Motor neuron (in vitro differentiated cells): ENCODE measurements around the gene RFTN1. TPM values are rescaled to one million over a fixed set of nuclear protein-coding genes. Genes with fewer than 3 reads are reported as not detected.
A peak's percentile ranks its signal among the peaks of the same experiment; 100 is the strongest.

Experiments used
- ATAC-seq, 8 experiments: fragments of 200-7000 bp; cut with Tn5 transposase; replicated peaks in 6 of 8; 2 replicates each; pipeline ENCODE4 v1.8.0; 2021; ENCODE audit warnings: mild to moderate bottlenecking in 8 of 8, moderate library complexity in 8 of 8
- H3K27ac ChIP-seq, 2 donors: fragments of 250-450 bp; sonication (Bioruptor Pico); 2 replicates each; pipeline ENCODE4 v1.9.0; 2021; ENCODE audit warnings: antibody characterized with exemption in 2 of 2, mild to moderate bottlenecking in 2 of 2, moderate library complexity in 1 of 2
- H3K4me1 ChIP-seq, 2 donors: fragments of 250-450 bp; sonication (Bioruptor Pico); replicated peaks in 1 of 2; 2 replicates each; pipeline ENCODE4 v1.6.1; 2021; ENCODE audit warnings: antibody characterized with exemption in 2 of 2, mild to moderate bottlenecking in 2 of 2, moderate library complexity in 1 of 2
- H3K4me3 ChIP-seq, 5 donors: fragments of 250-450 bp; sonication (Bioruptor Pico); 2 replicates each; pipeline ENCODE4 v1.9.0; 2021; ENCODE audit warnings: antibody characterized with exemption in 5 of 5, mild to moderate bottlenecking in 5 of 5, moderate library complexity in 4 of 5
- WGBS, 10 experiments: fragments of 450-650 bp; shearing (Covaris generic); methylation state at CpG; one replicate each; pipeline ENCODE4 v1.0.0; 2022; 5-methylcytosine and 5-hydroxymethylcytosine counted together
- in situ Hi-C, 9 experiments: fragments of 400-800 bp; cut with MboI; loops; one replicate each; pipeline ENCODE4 v1.15.0; 2021; ENCODE audit warnings: low sequenced_read_pairs in 9 of 9, low pct_unique_long_range_greater_than_20kb in 2 of 9; ENCODE audit not compliant: unreplicated experiment in 9 of 9
- total RNA-seq, 8 experiments: library from RNA; unstranded; fragments of 300-600 nt; gene quantifications; 2 replicates each; pipeline versions ENCODE4 v1.2.3 to v1.2.4, GENCODE V29; 2022

RFTN1 gene
- total RNA-seq, 8 experiments from 2014 or later = 2.4 to 27.9 (median 6.7) TPM

- no peak overlapping the region for H3K4me3 ChIP-seq
- peaks cover 4 to 7% of the 10 kb centered on the region in 2 donors for H3K4me1 ChIP-seq
- WGBS, 10 experiments = 75 to 100% (median 100%) methylated on average over 1 of the region's 1 CpG; no CpG with 5 or more reads in 5 of the 10 experiments
- ATAC-seq = no peak
- H3K27ac ChIP-seq = no peak overlapping the region
- in situ Hi-C loops = loop anchor here in 1 of 9 experiments (25.0 kb wide), 1 partner anchor 216 kb away; no protein-coding TSS in a partner anchor
Observed at GRCh38 chr3:16503191-16503776, 10.2 kb downstream of the RFTN1 start.

DNA sequence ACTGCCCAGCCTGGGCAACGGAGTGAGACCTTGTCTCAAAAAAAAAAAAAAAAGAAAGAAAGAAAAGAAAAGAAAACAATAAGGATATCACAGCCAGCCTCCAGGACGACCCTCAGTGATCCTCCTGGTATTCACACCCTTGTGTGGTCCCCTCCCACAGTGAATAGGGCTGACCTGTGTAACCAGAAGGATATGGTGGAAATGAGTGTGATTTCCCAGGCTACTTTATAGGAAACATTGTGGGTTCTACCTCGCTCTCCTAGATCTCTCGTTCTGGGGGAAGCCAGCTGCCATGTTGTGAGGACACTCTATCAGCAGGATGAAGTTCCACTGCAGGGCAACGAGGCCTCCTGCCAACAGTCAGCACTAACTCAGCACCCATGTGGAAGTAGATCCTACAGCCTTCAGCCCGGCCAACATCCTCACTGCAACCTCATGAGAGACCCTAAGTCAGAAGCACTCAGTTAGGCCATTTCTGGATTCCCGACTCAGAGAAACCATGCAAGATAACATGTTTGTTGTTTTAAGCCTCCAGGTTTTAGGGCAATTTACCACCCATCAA is 11.1 kb downstream of the RFTN1 start:
- no peaks in the 10 kb centered on the region for H3K4me1 ChIP-seq
- no peak overlapping the region for H3K27ac ChIP-seq
- in situ Hi-C loops = loop anchor here in 1 of 9 experiments (25.0 kb wide), 1 partner anchor 215 kb away; no protein-coding TSS in a partner anchor
- ATAC-seq = no peak
- WGBS, 10 experiments = 67 to 100% (median 83%) methylated on average over 1 to 6 of the region's 7 CpGs
- no peak overlapping the region for H3K4me3 ChIP-seq

- no peak overlapping the region for H3K4me3 ChIP-seq
- in situ Hi-C loops = loop anchor here in 1 of 9 experiments (25.0 kb wide), 1 partner anchor 214 kb away; no protein-coding TSS in a partner anchor
- H3K27ac ChIP-seq = no peak overlapping the region
- no peaks in the 10 kb centered on the region for H3K4me1 ChIP-seq
- 70 to 98% (median 86%) methylated on average over 2 to 4 of the region's 4 CpGs; no CpG with 5 or more reads in 1 of the 10 experiments for WGBS, 10 experiments
- ATAC-seq = no peak
Observed at GRCh38 chr3:16501376-16501775, 12.1 kb downstream of the RFTN1 start.

DNA sequence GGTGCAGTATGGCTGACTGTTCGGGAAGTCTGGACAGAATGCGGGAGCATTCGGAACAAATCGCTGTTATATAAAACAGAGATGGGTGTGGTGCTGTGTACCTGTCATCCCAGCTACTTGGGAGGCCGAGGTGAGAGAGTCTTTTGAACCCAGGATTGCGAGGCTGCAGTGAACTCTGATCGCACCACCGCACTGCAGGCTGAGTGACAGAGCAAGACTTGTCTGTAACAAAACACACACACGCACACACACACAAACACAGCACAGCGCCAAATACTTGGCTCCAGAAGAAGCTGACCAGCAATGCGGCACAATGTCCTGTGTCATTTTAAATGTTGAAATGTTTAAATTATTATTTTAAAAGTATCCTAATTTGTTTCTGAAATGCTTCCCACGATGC is 12.6 kb downstream of the RFTN1 start:
- in situ Hi-C loops = loop anchor here in 1 of 9 experiments (25.0 kb wide), 1 partner anchor 214 kb away; no protein-coding TSS in a partner anchor
- WGBS, 10 experiments = 79 to 100% (median 92%) methylated on average over 1 to 11 of the region's 12 CpGs; no CpG with 5 or more reads in 2 of the 10 experiments
- ATAC-seq = no peak
- H3K4me1 ChIP-seq = peaks cover 0 to 2% of the 10 kb centered on the region in 2 donors
- H3K4me3 ChIP-seq = no peak overlapping the region
- H3K27ac ChIP-seq = no peak overlapping the region

DNA sequence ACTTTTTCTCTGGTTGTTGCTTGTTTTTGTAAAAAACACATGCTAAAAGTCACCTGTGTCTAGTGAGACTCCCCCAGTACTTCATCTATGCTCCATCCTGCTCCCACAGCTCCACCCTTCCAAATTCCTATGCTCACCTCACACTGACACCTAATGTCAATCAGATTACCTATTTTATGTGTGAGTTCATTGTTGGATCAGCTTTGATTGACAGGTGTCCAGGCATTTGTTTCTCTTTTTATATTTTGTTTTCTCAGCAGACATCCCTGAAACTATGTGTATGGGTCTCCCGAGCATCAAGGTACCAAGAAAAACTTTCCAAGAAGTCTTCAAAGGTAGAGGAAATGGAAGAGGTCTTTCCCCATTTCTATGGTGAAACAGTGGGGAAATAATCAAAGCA is 13.4 kb downstream of the RFTN1 start:
- peaks cover 7 to 10% of the 10 kb centered on the region in 2 donors for H3K4me1 ChIP-seq
- no peak overlapping the region for H3K27ac ChIP-seq
- H3K4me3 ChIP-seq = no peak overlapping the region
- in situ Hi-C loops = loop anchor here in 1 of 9 experiments (25.0 kb wide), 1 partner anchor 213 kb away; no protein-coding TSS in a partner anchor
- ATAC-seq = no peak
- WGBS, 10 experiments = 83 to 100% (median 100%) methylated on average over 1 of the region's 1 CpG; no CpG with 5 or more reads in 2 of the 10 experiments

GRCh38 chr3:16499351-16499750 is 14.1 kb downstream of the RFTN1 start:
- no peak for ATAC-seq
- H3K27ac ChIP-seq = no peak overlapping the region
- in situ Hi-C loops = no loop called here
- peaks cover 13 to 17% of the 10 kb centered on the region in 2 donors for H3K4me1 ChIP-seq
- WGBS, 10 experiments = 87 to 100% (median 100%) methylated on average over 2 to 3 of the region's 4 CpGs; no CpG with 5 or more reads in 7 of the 10 experiments
- H3K4me3 ChIP-seq = no peak overlapping the region

DNA sequence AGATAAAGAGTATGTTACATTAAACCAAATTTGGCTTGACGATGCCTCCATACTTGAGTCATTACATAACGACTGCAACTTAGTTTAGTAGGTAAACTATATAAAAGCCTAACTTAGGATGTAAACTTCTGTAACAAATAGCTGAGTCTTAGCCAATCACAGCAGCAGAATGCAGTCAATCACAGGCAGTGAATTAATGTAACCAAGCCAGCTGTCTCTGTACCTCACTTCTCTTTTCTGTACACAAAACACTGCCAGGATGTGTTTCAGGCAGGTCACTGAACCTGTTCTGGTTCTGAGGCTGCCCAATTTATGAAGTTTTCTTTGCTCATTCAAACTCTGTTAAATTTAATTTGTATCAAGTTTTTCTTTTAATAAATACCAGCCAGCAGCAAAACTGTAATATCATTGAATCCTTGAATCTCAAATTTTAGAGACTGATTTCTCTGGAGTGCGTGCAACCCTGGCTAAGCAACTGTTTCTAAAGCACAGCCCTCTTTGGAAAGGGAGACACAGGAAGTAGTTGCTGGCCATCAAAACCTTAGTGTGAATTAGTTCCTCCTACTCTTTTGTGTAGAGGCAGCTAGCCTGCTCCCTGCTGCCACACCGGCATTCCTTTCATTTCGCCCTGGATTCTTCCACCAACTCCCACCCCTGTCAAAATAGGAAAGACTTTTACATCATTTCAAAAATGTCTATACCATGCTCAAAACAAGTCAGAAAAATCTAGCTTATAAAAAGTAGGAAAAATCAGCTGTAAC is 15.2 kb downstream of the RFTN1 start:
- Histone ChIP-seq H3K27ac (no peak overlapping the region), H3K4me1 (peaks cover 17 to 26% of the 10 kb centered on the region in 2 donors), H3K4me3 (no peak overlapping the region)
- 20 to 100% (median 74%) methylated on average over 1 to 5 of the region's 5 CpGs for WGBS, 10 experiments
- in situ Hi-C loops = no loop called here
- ATAC-seq = peak in 1 of 8 experiments; percentile 26

DNA sequence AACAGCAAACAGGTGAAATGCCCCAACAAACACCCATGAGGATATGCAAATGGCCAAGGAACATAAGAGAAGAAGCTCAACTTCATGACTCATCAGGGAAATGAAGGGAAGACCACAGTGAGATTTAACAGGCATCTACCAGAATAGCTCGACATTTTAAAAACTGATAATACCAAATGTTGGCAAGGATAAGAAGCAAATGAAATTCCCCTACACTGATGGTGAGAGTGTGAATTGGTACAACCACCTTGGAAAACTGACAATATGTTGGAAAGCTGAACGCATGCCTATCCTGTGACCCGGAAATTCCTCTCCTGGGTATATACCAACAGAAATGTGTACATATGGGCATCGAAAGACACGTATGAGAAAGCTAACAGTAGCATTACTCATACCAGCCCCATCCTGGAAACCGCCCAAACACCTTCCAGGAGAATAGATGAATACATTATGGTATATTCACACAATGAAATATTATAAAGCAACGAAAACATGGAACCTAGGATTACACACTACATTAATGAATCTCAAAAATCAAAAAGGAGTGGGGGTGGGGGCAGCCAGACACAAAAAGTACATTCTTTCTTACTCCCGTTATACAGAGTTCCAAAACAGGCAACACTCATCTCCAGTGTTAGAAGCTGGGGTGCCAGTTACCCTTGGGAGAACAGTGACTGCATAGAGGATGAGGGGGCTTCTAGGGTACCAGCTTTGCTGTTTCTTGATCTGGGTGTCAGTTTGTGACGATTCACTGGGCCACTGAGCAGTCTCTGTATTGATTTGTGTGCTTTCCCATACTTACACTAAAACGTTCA is 16.9 kb downstream of the RFTN1 start:
- Histone ChIP-seq H3K4me1 (peaks cover 17 to 26% of the 10 kb centered on the region in 2 donors), H3K27ac (no peak overlapping the region), H3K4me3 (no peak overlapping the region)
- ATAC-seq = no peak
- in situ Hi-C loops = no loop called here
- WGBS, 10 experiments = 64 to 100% (median 89%) methylated on average over 1 to 9 of the region's 10 CpGs

- 60 to 100% (median 92%) methylated on average over 1 to 2 of the region's 2 CpGs; no CpG with 5 or more reads in 2 of the 10 experiments for WGBS, 10 experiments
- H3K4me3 ChIP-seq = no peak overlapping the region
- peaks cover 17 to 26% of the 10 kb centered on the region in 2 donors for H3K4me1 ChIP-seq
- in situ Hi-C loops = no loop called here
- no peak for ATAC-seq
- no peak overlapping the region for H3K27ac ChIP-seq
Observed at GRCh38 chr3:16496008-16496407, 17.5 kb downstream of the RFTN1 start.

- 20 to 93% (median 73%) methylated on average over 2 to 9 of the region's 9 CpGs; no CpG with 5 or more reads in 1 of the 10 experiments for WGBS, 10 experiments
- H3K4me3 ChIP-seq = no peak overlapping the region
Observed at GRCh38 chr3:16494814-16495431, 18.6 kb downstream of the RFTN1 start.

DNA sequence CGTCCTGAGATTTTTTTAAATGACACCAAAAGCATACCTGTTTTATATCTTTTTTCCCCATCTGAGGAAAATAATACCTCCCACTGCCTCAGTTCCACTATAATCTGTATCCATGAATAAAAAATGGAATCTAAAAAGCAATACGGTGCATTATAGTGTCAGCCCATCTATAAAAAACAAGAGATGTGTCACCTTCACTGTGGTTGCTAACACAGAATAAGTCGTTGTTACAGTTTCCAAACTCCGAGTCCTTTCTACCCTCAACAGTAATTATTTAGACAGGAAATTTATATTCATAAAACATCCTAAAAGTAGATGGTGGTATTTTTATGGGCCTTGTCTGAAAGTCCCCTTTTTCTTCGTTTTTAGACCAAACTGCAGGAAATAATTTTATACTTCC is 19.4 kb downstream of the RFTN1 start:
- ATAC-seq = no peak
- in situ Hi-C loops = no loop called here
- no peak overlapping the region for H3K27ac ChIP-seq
- no peak overlapping the region for H3K4me3 ChIP-seq
- 67 to 94% (median 86%) methylated on average over 2 to 5 of the region's 5 CpGs for WGBS, 10 experiments
- peaks cover 17 to 26% of the 10 kb centered on the region in 2 donors for H3K4me1 ChIP-seq

More at GRCh38 chr3:16494814-16495431, 18.6 kb downstream of the RFTN1 start:
- Histone ChIP-seq H3K27ac (no peak overlapping the region), H3K4me1 (peaks cover 17 to 26% of the 10 kb centered on the region in 2 donors)
- in situ Hi-C loops = no loop called here
- ATAC-seq = peak; percentile 15 to 91 (median 41)

- in situ Hi-C loops = no loop called here
- Histone ChIP-seq H3K4me3 (no peak overlapping the region), H3K4me1 (peaks cover 11 to 17% of the 10 kb centered on the region in 2 donors), H3K27ac (no peak overlapping the region)
- WGBS, 10 experiments = 50 to 100% (median 71%) methylated on average over 1 to 4 of the region's 4 CpGs
- ATAC-seq = peak in 5 of 8 experiments; percentile 28 to 59 (median 32)
Observed at GRCh38 chr3:16490062-16490619, 23.4 kb downstream of the RFTN1 start.
